HG03095 (cell line): ENCODE measurements around the gene CCL2.

Experiments
- ATAC-seq: cut with Tn5 transposase; IDR thresholded peaks from one replicate; pipeline ENCODE4 v1.9.1; 2021; ENCODE audit warnings: moderate library complexity; ENCODE audit not compliant: unreplicated experiment

CCL2 gene

DNA sequence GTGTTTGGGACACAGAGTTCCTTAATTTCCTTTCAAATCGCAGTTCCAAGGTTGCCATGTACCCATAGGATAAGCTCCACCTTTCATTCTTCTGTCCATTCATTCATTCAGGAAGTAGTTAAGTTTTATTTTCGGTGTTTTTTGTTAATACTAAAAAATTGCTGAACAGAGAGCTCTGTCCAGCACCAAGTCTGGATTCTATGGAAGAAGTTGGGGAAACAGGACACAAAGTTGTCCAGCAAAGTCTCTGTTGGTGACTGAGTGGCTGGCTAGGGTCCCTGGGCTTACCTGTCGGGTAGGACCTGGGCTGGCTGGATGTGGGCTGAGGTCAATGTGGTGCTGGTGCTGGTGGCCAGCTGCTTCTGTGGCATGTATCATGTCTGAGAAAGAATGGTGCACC lies 17.6 kb upstream of the CCL2 start:
- ATAC-seq: no peak

DNA sequence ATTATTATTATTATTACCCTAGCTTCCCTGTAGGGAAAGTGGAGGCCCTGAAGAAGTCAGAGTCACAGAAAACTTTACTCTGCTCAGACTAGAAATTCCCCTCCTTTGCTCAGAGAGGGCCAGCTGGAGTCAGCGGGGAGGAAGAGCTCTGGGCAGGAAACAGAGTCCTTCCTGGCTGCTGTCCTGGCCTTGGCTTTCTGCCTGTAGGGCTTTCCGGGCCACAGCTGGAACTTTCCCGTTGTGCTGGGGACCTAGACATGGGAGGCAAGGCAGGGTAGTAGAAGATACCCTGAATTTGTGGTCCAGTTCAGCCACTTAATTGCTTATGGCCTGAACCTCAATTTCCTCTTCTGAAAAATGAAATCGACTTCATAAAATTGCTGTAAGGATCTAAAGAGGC lies 14.0 kb upstream of the CCL2 start:
- ATAC-seq: no peak

DNA sequence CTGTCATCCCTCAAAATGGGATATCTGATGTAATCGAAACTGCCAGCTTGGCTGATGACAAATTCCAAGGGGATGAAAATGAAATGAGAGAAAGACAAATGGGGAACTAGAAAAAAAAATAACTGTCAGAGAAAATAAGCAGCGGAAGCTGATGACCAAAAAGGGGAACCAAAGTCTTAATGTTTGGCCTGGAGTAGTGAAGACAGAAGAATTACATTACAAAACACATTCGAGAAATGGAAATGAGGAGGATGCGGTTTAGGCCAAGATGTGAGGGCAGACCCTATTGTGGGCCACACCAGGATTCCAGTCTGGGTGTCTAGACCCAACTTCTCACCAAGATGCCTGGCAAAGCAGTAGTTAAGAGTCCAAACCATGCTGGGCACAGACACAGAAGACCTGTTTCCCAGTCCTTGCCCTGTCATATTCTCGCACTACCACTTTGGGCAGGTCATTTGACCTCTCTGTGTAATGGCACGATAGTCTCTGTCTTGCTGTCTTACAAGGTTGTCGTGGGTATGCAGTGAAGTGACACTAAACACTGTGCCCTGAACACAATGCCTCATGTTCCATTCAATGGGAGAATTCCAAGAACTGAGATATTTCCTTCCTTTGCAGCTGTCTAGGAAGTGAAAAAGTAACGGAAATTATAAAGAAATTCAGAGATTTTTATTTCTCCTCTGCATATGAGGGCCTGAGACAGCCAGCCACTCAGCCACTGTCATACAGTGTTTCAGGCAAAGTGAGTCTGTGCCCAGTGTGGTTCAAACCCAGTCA lies 12.3 kb upstream of the CCL2 start:
- no peak for ATAC-seq

DNA sequence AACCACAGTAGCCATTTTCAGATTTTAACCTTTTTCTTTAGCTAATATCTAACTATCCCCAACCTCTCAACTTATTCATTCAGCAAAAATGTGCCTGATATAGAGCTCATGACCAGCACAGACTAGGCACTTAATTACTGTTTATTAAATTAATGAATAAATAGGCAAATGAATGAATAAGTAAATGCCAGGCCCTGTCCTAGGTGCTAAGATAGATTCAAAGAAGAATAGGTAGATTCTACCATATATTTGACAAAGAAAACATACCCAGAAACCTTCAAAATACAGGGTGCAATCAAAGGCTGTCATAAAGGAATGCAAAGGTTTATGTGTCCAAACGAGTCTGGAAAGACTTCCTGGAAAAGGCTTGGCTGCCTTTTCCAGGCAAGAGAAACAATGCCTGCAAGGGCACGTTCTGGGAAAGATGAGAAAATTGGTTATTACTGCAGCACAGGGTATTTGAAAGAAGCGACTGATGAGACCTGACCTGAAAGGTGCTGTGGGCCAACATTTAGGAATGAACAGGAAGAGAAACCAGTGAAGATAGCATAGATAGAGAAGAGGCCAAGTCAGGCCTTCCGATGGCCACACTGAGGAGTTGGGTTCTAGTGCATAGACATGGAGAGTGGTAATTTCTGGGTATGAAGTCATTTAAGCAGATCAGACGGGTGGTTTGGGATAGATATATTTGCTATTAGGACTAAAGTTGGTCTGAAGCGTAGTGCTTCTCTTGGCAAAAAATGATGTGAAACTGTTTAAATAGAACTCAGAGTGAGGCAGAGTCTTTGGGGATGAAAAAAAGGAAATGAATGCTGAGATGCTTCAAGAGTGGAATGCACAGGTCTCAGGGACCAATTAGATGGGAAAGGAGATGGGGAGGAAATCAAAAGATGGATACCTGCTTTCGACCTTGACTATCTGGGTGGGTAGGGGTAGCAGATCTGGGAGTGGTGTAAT lies 11.4 kb upstream of the CCL2 start:
- ATAC-seq: no peak

DNA sequence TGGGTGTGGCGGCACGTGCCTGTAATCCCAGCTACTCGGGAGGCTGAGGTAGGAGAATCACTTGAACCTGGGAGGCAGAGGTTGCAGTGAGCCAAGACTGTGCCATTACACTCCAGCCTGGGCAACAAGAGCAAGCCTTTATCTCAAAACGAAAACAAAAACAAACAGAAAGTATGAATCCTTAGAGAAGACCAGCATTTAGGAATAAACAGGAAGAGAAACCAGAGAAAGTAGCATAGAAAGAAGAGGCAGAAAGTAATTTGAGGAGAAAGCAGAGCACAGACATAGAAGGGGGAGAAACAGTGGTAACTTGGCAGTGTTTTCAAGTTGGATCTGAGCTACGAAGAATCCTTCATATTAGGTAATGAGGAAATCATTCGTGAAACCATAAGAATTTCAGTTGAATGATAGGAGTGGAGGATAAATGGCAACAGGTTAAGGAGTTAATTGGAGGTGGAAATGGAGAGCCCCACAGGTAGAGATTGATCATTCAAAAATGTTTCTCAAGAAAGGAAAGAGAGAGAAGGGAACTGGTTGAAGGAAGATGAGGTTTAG lies 9.7 kb upstream of the CCL2 start:
- ATAC-seq: no peak

DNA sequence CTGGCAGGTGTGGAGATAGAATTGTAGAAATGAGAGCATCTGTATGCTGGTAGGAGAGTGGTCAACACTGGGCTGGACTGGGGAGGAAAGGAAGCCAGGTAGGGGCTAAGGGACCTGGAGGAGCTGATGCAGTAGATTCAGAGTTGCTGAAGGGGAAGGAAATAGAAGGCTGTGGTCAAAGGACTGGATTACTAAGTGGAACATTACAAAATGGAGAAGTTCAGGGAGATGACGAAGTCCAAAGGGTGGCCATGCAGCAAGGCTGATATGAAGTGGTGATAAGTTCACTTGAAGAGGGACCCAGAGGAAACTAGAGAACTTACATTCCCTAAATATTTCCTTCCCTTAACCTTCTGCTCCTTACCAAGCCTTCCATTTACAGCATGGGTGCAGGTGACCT lies 8.6 kb upstream of the CCL2 start:
- ATAC-seq: no peak

DNA sequence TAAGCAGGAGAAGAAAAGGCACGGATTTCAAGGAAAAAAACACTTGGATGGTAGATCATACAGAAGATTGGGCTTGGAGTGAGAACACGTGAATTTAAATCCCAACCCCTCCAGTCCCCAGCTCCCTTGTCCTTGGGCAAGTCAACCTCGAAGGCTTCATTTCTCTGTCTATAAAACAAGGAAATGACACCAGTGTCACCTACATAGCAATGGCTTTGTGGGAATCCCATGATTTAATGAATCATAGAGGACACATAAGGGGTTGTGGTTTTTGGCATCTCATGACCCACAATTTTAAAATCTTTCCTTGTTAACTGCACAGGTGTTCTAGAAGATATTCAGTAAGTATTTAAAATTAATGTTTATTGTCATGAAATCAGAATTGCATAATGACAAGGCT lies 8.2 kb upstream of the CCL2 start:
- no peak for ATAC-seq

DNA sequence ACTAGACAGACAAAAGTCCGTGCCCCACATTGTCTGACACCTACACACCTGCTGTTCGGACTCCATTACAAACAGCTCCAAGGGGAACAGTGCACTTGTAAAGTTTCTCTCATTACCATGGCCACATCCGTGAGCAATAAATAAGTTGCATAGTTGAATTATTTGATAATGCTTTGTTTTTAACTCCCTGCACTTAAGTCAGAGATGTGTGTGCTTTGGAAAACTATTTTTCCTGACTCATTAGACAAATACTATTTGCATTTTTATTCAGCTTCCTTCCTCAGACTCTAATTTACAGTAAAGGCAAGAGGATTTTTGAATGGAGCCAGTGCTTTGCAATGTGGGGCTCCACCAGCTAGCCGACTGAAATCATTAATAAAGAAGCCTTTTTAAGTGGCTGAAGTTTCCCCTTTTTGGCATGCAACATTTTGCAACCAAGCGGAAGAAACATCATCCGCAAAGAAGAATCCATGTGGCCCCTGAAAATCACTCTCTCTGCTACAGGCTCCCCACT lies 6.5 kb upstream of the CCL2 start:
- no peak for ATAC-seq

DNA sequence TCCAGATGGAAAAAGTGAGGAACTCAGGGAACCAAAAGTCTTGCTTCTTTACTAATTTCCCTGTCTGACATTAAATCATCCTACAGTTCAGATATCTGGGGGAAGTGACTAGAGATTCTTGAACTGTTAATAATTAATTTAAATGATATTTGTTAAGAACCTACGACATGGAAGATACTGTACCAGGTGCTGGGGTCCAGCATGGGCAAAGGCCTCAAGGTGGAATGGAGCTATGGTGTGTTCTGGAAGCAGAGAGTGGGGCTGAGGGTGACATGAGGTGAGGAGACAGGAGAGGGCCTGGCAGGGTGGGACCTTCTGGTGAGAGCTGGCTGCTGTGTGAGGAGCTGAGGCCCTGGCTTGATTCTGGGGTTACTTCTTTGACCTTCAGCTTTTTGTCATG lies 6.0 kb upstream of the CCL2 start:
- ATAC-seq: no peak

DNA sequence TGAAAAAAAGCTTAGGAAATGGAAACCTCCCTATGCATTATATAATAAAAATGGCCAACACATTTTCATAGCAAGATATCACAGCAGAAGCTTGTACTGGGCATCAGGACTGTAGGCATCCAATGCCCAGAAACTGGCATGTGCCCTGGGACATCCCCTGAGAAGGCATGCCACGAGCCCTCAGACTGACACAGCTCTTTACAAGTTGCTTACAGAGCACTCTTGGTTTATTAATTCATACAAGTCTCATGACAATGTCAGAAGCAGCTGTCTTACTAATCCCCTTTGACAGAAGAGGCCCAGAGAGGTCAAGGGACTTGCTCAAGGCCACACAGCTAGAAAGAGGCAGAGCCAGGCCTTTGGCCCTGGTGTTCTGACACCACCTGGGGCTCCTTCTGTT lies 5.6 kb upstream of the CCL2 start:
- no peak for ATAC-seq

DNA sequence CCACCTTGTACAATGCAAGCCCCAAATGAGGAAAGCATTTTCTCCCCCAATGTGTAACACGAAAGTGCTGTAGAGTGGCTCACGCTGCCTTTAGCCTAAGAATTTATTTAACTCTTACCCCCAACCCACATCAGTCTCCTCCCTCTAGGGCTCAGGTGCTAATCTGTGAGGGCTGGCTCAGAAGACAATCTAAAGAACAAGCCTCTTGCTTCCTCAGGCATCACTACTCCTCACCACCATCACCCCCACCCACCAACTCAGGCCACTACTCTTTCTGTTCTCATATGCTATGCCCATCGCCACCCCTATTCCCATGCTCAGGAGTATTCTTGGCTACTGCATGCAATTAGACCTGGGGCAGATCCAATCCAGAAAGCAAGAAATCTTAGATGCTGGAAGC lies 3.9 kb upstream of the CCL2 start:
- ATAC-seq: no peak

DNA sequence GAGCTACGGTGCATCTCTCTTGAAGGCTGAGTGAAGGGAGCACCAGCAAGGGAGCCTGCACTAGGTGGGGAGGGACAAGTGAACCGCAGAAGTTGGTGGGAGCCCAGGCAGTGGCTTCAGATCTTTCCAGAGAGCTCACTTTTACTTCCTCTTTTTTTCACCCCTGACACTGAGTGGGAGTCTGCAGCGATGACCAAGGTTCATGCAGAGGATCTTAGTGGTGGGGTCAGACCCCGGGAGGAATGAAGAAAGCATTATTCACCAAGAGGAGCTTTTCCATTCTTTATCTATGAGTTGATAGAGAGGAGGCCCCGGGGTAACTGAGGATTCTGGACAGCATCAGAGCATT lies 3.0 kb upstream of the CCL2 start:
- no peak for ATAC-seq

DNA sequence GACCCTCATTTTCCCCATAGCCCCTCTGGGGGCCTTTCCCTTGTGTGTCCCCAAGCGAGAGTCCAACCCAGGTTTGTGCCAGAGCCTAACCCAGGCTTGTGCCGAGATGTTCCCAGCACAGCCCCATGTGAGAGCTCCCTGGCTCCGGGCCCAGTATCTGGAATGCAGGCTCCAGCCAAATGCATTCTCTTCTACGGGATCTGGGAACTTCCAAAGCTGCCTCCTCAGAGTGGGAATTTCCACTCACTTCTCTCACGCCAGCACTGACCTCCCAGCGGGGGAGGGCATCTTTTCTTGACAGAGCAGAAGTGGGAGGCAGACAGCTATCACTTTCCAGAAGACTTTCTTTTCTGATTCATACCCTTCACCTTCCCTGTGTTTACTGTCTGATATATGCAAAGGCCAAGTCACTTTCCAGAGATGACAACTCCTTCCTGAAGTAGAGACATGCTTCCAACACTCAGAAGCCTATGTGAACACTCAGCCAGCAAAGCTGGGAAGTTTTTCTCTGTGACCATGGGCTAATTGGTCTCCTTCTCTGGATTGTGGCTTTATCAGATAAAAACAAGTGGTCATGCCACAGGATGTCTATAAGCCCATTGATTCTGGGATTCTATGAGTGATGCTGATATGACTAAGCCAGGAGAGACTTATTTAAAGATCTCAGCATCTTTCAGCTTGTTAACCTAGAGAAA lies 2.5 kb upstream of the CCL2 start:
- ATAC-seq: no peak

DNA sequence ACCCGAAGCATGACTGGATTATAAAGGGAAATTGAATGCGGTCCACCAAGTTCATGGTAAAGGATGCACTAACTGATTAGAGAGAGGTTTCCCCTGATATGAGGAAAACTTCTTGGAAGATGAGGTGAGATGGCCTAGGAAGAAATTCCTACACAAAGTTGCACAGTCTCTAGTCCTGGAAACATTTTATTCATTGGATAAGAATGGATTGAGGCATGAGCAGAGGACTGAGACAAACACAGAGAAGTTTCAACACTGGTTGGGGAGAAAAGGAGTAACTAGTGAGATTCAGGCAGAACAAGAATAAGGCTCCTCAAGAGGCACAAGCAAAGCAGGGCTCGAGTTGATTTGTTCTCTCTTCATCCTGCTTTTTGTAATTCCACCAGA lies 2.0 kb upstream of the CCL2 start:
- ATAC-seq: no peak

DNA sequence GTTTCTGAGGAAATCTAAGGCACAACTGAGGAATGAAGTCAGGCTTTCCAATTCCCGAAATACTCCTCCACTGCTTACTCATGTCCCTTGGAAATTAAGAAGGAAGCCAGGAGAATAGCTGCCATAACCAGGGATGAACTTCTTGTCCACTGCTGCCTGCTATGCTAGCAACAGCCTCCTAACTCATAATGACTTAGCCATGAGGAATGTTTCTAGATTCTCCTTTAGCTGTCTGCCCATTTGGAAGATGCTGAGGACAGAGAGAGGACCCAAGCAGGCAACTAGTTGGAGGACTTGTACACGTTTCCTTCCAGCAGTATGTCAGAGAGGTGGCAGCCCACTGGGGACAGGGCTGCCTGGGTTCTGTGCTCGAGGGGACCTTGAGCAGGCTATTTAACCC lies 939 bp upstream of the CCL2 start:
- ATAC-seq: no peak

DNA sequence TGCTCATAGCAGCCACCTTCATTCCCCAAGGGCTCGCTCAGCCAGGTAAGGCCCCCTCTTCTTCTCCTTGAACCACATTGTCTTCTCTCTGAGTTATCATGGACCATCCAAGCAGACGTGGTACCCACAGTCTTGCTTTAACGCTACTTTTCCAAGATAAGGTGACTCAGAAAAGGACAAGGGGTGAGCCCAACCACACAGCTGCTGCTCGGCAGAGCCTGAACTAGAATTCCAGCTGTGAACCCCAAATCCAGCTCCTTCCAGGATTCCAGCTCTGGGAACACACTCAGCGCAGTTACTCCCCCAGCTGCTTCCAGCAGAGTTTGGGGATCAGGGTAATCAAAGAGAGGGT lies 272 bp downstream of the CCL2 start:
- ATAC-seq: no peak

DNA sequence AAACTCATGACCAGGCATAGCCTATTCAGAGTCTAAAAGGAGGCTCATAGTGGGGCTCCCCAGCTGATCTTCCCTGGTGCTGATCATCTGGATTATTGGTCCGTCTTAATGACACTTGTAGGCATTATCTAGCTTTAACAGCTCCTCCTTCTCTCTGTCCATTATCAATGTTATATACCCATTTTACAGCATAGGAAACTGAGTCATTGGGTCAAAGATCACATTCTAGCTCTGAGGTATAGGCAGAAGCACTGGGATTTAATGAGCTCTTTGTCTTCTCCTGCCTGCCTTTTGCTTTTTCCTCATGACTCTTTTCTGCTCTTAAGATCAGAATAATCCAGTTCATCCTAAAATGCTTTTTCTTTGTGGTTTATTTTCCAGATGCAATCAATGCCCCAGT lies 756 bp downstream of the CCL2 start:
- no peak for ATAC-seq

DNA sequence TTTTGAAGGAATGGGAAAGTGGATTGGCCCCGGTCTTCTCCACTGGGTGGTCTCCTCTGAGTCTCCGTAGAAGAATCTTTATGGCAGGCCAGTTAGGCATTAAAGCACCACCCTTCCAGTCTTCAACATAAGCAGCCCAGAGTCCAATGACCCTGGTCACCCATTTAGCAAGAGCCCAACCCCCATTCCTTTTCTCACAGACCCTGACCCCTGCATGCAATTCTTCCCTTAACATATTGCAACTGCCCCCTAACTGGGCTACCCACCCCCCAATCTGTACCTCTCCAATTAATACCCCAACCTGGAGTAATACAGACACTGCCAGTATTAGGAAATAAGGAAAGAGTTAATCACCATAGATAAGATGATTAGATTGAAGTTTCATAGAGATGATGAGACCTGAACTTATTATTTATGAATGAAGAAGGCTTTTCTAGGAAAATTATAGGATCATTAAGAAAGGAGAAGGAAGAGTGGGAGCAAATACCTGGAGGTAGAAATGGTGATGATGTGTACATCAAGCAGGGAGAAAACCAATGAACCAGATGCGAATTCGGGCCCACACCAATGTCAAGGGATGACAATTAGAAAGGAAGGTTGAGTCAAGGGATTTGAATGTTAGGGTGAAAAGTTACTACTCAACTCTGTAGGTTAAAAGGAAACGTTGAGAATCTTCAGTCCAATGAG lies 2.4 kb downstream of the CCL2 start:
- ATAC-seq: no peak

DNA sequence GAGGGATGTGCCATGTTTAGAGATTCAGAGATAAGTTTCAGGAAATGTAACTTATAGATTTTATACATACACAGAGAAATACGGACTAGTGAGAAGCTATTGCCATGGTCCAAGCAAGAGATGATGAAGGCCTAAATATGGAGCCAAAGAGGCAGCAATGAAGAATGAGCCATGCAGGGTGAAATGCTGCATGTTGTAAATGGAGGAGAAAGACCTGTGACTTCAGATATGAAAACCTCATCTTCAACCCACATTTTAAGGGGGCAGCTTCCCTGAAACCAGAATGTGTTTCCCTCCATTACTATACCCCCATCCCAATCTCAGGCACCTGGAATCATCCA lies 2.9 kb downstream of the CCL2 start:
- no peak for ATAC-seq

DNA sequence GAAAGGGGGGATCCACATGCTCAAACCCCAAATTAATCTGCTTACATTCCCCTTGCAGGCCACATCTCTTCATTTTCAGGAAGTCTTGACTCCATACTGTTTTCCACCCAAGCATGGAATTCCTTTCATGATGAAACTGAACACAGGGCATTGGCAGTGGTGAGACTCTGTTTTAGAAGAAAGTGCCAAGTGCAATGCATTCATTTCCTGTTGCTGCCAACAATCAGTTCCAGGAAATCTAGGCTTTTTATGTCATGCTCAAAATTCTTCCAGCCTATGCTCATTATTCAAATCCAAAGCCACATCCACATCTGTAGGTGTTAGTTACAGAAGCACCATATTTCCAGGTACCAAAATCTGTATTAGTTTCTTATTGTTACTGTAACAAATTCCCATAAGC lies 4.1 kb downstream of the CCL2 start:
- ATAC-seq: no peak

DNA sequence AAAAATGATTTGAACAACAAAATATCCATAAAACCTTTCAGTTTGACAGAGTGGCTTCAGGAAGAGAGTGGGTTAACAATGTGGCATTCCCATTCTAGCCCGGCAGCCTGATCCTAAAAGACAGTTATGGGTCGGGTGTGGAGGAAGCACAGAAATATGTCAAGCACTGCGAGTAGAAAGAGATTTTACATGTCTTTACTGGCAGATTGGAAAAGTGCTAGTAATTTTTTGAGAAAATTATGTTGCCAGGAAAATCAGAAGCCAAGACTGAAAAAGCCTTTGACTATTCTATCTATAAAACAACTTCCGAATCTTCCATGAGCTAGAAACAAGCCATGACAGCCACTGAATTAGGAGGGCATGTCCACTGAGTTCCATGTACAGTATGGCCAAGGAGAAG lies 5.8 kb downstream of the CCL2 start:
- no peak for ATAC-seq
